CD4-positive, alpha-beta memory T cell (primary cell): ENCODE data around the gene LRP1B. TPM values are rescaled to one million over a fixed set of nuclear protein-coding genes. Genes with fewer than 3 reads are reported as not detected.

ENCODE experiments used
- CTCF ChIA-PET: fragments of 350-600 bp; sonication (Branson Sonifier 250); formaldehyde crosslinking; loops from one replicate; lab custom pipeline; 2021; ENCODE audit warnings: inconsistent platforms; ENCODE audit not compliant: partially characterized antibody; lab: Charles Lee
- POLR2A ChIA-PET: fragments of 350-600 bp; sonication (Branson Sonifier 250); formaldehyde crosslinking; loops from one replicate; lab custom pipeline; 2021; ENCODE audit not compliant: partially characterized antibody; lab: Charles Lee
- DNase-seq, 5 donors: peaks; one replicate each; pipeline versions ENCODE4 v3.0.0 to v3.0.0-alpha.2; 2020 to 2022; ENCODE audit warnings: mixed read lengths in 1 of 5
- H3K27ac ChIP-seq: one replicate; pipeline ENCODE4 v1.7.0; 2013; ENCODE audit warnings: low read depth, low read length
- H3K27me3 ChIP-seq: 2 replicates; pipeline ENCODE4 v1.7.0; 2013; ENCODE audit warnings: mild to moderate bottlenecking, low read length, moderate library complexity; ENCODE audit not compliant: insufficient read depth
- H3K36me3 ChIP-seq: 2 replicates; pipeline ENCODE4 v1.7.0; 2013; ENCODE audit warnings: mild to moderate bottlenecking, low read length, moderate library complexity; ENCODE audit not compliant: insufficient read depth
- H3K4me1 ChIP-seq: 2 replicates; pipeline ENCODE4 v1.7.0; 2013; ENCODE audit warnings: mild to moderate bottlenecking, low read length, moderate library complexity; ENCODE audit not compliant: insufficient read depth
- H3K4me3 ChIP-seq, 2 donors: one replicate each; pipeline ENCODE4 v1.7.0; 2013; ENCODE audit warnings: low read length in 2 of 2, mild to moderate bottlenecking in 1 of 2
- H3K9me3 ChIP-seq, 2 donors: one replicate each; pipeline ENCODE4 v1.7.0; 2013; ENCODE audit warnings: low read length in 2 of 2, control low read depth in 1 of 2; ENCODE audit not compliant: control insufficient read depth in 1 of 2
- H3K27ac Mint-ChIP-seq, 7 donors: one replicate each; pipeline ENCODE4 v1.8.0; 2020 to 2021; ENCODE audit warnings: mixed read lengths in 7 of 7, mild to moderate bottlenecking in 6 of 7, inconsistent platforms in 3 of 7, moderate library complexity in 3 of 7
- H3K27me3 Mint-ChIP-seq, 2 donors: one replicate each; pipeline ENCODE4 v1.8.0; 2020 to 2021; ENCODE audit warnings: mixed read lengths in 2 of 2
- H3K36me3 Mint-ChIP-seq, 2 donors: one replicate each; pipeline ENCODE4 v1.8.0; 2020 to 2021; ENCODE audit warnings: mixed read lengths in 2 of 2, inconsistent platforms in 1 of 2, mild to moderate bottlenecking in 1 of 2
- H3K4me1 Mint-ChIP-seq, 4 donors: one replicate each; pipeline ENCODE4 v1.8.0; 2020 to 2021; ENCODE audit warnings: mixed read lengths in 4 of 4, mild to moderate bottlenecking in 1 of 4
- H3K4me3 Mint-ChIP-seq, 8 donors: one replicate each; pipeline ENCODE4 v1.8.0; 2020 to 2021; ENCODE audit warnings: mixed read lengths in 8 of 8, mild to moderate bottlenecking in 7 of 8, moderate library complexity in 6 of 8, inconsistent platforms in 3 of 8
- H3K9me3 Mint-ChIP-seq, 8 donors: one replicate each; pipeline ENCODE4 v1.8.0; 2020 to 2021; ENCODE audit warnings: mixed read lengths in 8 of 8, mild to moderate bottlenecking in 5 of 8, inconsistent platforms in 3 of 8, moderate library complexity in 1 of 8
- intact Hi-C: fragments of 100-400 bp; cut with micrococcal nuclease; formaldehyde crosslinking; loops from one replicate; pipeline ENCODE4 v1.15.1; 2023
- microRNA-seq: library from miRNA; unstranded; fragments of <30 nt; microRNA quantifications from one replicate; pipeline ENCODE4 v1.2.0, GENCODE V29; 2021; ENCODE audit warnings: borderline replicate concordance, borderline number of aligned reads, borderline microRNAs expressed, mixed read lengths
- polyA plus RNA-seq, 2 donors: library from polyadenylated mRNA; unstranded; fragments of 300-500 nt; fragmentation: Illumina TruSeq; gene quantifications; one replicate each; pipeline ENCODE4 v1.2.3, GENCODE V29; 2021
- total RNA-seq, 2 experiments: library from RNA; stranded (reverse); gene quantifications; one replicate each; pipeline ENCODE4 v1.2.3, GENCODE V29; 2021

LRP1B gene
- total and polyA plus RNA-seq, 4 experiments from 2014 or later, result not detected

DNA sequence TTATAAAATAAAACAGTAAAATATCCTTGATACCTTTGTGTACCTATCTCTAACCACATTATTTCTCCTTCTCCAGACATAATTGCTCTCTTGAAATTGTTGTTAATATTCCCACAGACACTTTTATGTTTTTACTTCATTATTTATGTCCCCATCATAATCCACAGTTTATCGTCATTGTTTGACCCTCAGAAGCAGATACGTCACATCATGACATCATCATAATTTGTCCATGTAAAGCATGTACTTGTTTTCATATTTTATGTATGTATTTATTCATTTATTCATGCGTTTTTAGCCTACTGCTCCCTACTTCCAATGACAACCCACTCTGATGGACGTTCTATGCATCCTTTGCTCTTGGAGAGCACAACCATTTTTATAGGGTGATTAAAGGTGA, 1943.7 kb downstream of the LRP1B start:
- ChIA-PET POLR2A (no interaction called here), CTCF (no interaction called here)
- Histone ChIP-seq H3K4me1 (no peaks in the 10 kb centered on the region), H3K36me3 (no peaks in the 10 kb centered on the region), H3K9me3 (no peaks in the 10 kb centered on the region), H3K27ac (no peak overlapping the region), H3K27me3 (no peaks in the 10 kb centered on the region), H3K4me3 (no peak overlapping the region)
- intact Hi-C loops, result no loop called here
- Mint-ChIP-seq H3K9me3 (peaks cover 0 to 20% (median 11%) of the 10 kb centered on the region in 8 donors), H3K27ac (no peak overlapping the region), H3K27me3 (no peaks in the 10 kb centered on the region), H3K4me3 (no peak overlapping the region), H3K36me3 (no peaks in the 10 kb centered on the region), H3K4me1 (no peaks in the 10 kb centered on the region)
- DNase-seq, result no peak

DNA sequence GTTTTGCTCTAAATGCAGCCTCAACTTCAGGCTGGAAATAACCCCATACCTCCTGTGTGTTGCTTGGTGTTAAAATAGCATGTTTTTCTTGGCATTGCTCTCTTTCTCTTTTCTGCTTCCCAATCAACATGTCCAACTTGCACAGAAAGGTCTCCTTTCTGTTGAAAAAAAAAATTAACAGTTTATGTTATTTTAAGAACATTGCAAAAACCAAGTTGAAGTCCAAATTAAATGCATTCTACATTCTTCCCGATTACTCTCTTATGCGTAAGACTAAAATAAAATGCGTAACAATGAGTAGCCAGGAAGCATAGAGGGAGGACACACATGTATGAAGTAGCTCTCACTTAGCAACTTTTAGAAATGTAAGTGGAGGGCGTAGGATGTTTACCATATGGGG, 1944.5 kb downstream of the LRP1B start:
- intact Hi-C loops, result no loop called here
- POLR2A ChIA-PET, result no interaction called here
- H3K36me3 Mint-ChIP-seq, result no peaks in the 10 kb centered on the region

DNA sequence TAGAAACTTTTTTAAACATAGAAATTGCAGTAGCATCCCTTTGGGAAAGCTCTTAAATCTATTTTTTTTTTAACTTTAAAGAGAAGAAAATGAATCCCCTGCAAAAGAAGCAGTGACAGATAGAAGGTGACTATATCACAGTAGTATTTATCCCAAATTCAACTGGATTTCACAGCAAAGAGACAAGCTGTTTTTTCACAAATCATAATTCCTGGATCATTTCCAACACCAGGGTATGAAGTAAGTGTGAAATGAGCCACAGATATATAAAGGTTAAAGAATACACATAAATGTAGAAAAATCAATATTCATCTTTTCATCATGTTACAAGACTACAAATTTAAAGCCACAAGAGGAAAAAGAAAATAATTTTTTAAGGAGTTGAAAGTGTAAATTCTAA, 1945.7 kb downstream of the LRP1B start:
- no peaks in the 10 kb centered on the region for H3K36me3 Mint-ChIP-seq
- Histone ChIP-seq H3K9me3 (no peaks in the 10 kb centered on the region), H3K27me3 (no peaks in the 10 kb centered on the region), H3K4me1 (no peaks in the 10 kb centered on the region), H3K36me3 (no peaks in the 10 kb centered on the region), H3K27ac (no peak overlapping the region), H3K4me3 (no peak overlapping the region)
- no peaks in the 10 kb centered on the region for H3K27me3 Mint-ChIP-seq
- no peak overlapping the region for H3K4me3 Mint-ChIP-seq
- peaks cover 0 to 22% (median 14%) of the 10 kb centered on the region in 8 donors for H3K9me3 Mint-ChIP-seq
- CTCF ChIA-PET, result no interaction called here
- POLR2A ChIA-PET, result no interaction called here
- no peak for DNase-seq
- no peaks in the 10 kb centered on the region for H3K4me1 Mint-ChIP-seq
- intact Hi-C loops, result no loop called here
- no peak overlapping the region for H3K27ac Mint-ChIP-seq

More for the DNA sequence above, 1944.5 kb downstream of the LRP1B start:
- DNase-seq, result no peak
- Mint-ChIP-seq H3K4me1 (no peaks in the 10 kb centered on the region), H3K27ac (no peak overlapping the region), H3K9me3 (peaks cover 0 to 22% (median 13%) of the 10 kb centered on the region in 8 donors), H3K27me3 (no peaks in the 10 kb centered on the region), H3K4me3 (no peak overlapping the region)
- no peaks in the 10 kb centered on the region for H3K27me3 ChIP-seq
- H3K4me1 ChIP-seq, result no peaks in the 10 kb centered on the region
- no peaks in the 10 kb centered on the region for H3K9me3 ChIP-seq
- CTCF ChIA-PET, result no interaction called here
- H3K36me3 ChIP-seq, result no peaks in the 10 kb centered on the region
- H3K27ac ChIP-seq, result no peak overlapping the region
- H3K4me3 ChIP-seq, result no peak overlapping the region

DNA sequence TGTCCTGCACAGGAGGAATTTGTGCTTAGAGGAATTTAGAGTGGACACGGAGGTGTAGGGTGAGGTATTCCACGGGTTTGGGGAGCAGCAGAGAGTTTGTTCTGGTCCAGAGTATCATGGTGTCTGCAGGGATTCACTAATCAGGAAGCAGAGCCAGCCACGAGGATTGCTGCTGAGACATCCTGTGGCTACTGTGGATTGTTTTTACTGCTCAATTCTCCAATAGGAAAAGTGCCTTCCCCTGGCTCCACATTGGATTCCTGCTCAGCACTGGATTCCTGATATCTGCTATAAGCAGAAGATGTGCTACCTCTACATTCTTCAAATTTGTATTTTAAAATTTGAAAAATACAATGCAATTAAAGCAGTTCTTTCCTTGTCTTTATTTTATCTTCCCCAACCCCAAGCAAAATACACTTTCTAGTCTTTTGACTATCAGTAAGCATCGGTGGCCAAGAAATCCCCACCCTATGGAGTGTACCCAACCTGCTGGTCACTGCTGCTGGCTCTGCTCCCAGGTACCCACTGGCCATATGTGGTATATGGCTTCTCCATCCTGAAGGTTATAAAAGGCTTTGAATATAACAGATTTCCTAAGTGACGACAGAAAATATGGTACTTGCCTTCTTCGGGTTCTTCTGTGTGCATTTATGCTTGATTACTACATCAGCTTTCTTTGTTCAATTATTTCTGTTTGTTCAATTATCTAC, 1947.6 kb downstream of the LRP1B start:
- H3K4me1 Mint-ChIP-seq, result no peaks in the 10 kb centered on the region
- H3K27me3 ChIP-seq, result no peaks in the 10 kb centered on the region
- no peaks in the 10 kb centered on the region for H3K9me3 ChIP-seq
- no peaks in the 10 kb centered on the region for H3K4me1 ChIP-seq
- ChIA-PET CTCF (no interaction called here), POLR2A (no interaction called here)
- H3K27ac Mint-ChIP-seq, result no peak overlapping the region
- H3K36me3 ChIP-seq, result no peaks in the 10 kb centered on the region
- no peak overlapping the region for H3K4me3 ChIP-seq
- H3K4me3 Mint-ChIP-seq, result no peak overlapping the region
- DNase-seq, result no peak
- intact Hi-C loops, result no loop called here
- no peak overlapping the region for H3K27ac ChIP-seq
- peaks cover 0 to 17% (median 13%) of the 10 kb centered on the region in 8 donors for H3K9me3 Mint-ChIP-seq
- H3K27me3 Mint-ChIP-seq, result no peaks in the 10 kb centered on the region
- no peaks in the 10 kb centered on the region for H3K36me3 Mint-ChIP-seq

Small RNAs within 50 kb of the gene (microRNA-seq; reads per million reads assigned to microRNA genes)
- gene MIR7157, result not detected
